GM08714 (cell line): ENCODE measurements around the gene SETBP1.

ENCODE experiments used
- H3K4me3 ChIP-seq: fragments of 200-500 bp; sonication (Bioruptor generic); 2 replicates; pipeline ENCODE4 v1.5.1; 2014; ENCODE audit warnings: mild to moderate bottlenecking, low read length, inconsistent platforms
- ZNF274 ChIP-seq: IDR thresholded peaks from 2 replicates; pipeline ENCODE4 v1.6.1; 2012; ENCODE audit warnings: mild to moderate bottlenecking, low read depth, low read length

Gene SETBP1

GRCh38 chr18:44668270-44668975 lies 12.3 kb upstream of the SETBP1 start:
- no peak overlapping the region for H3K4me3 ChIP-seq
- no peak for TF ChIP-seq ZNF274

GRCh38 chr18:44671914-44672313 lies 8.8 kb upstream of the SETBP1 start:
- H3K4me3 ChIP-seq: no peak overlapping the region
- no peak for TF ChIP-seq ZNF274

GRCh38 chr18:44672506-44672905 lies 8.2 kb upstream of the SETBP1 start:
- no peak overlapping the region for H3K4me3 ChIP-seq
- no peak for TF ChIP-seq ZNF274

GRCh38 chr18:44673256-44673880 lies 7.3 kb upstream of the SETBP1 start:
- no peak for TF ChIP-seq ZNF274
- H3K4me3 ChIP-seq: no peak overlapping the region

- no peak overlapping the region for H3K4me3 ChIP-seq
- TF ChIP-seq ZNF274: no peak
These were observed 2.8 kb upstream of the SETBP1 start for GRCh38 chr18:44677933-44678332.

- TF ChIP-seq ZNF274: no peak
- no peak overlapping the region for H3K4me3 ChIP-seq
These were observed 2.0 kb upstream of the SETBP1 start for GRCh38 chr18:44678725-44679055.

GRCh38 chr18:44679056-44679913 lies 1.4 kb upstream of the SETBP1 start:
- no peak for TF ChIP-seq ZNF274
- peak overlapping the region; percentile 68 for H3K4me3 ChIP-seq

- peak overlapping the region; percentile 68 for H3K4me3 ChIP-seq
- no peak for TF ChIP-seq ZNF274
These were observed 795 bp upstream of the SETBP1 start for GRCh38 chr18:44679914-44680272.

GRCh38 chr18:44681076-44681970 lies 635 bp downstream of the SETBP1 start:
- TF ChIP-seq ZNF274: no peak
- peak overlapping the region; percentile 68 for H3K4me3 ChIP-seq

- H3K4me3 ChIP-seq: peak overlapping the region; percentile 22
- no peak for TF ChIP-seq ZNF274
These were observed 1.6 kb downstream of the SETBP1 start for GRCh38 chr18:44682201-44682870.

GRCh38 chr18:44682871-44683221 lies 2.2 kb downstream of the SETBP1 start:
- H3K4me3 ChIP-seq: no peak overlapping the region; the same call in 1 of the 2 replicates
- no peak for TF ChIP-seq ZNF274

- no peak overlapping the region for H3K4me3 ChIP-seq
These were observed 2.9 kb downstream of the SETBP1 start for GRCh38 chr18:44683556-44683955.

GRCh38 chr18:44685296-44685695 lies 4.6 kb downstream of the SETBP1 start:
- H3K4me3 ChIP-seq: no peak overlapping the region
- no peak for TF ChIP-seq ZNF274

More at GRCh38 chr18:44683556-44683955, 2.9 kb downstream of the SETBP1 start:
- no peak for TF ChIP-seq ZNF274
